HG02938 (cell line): Measurements from ENCODE around the gene SYNGAP1.
"Not testable (repeated sequence)": the region's sequence is repeated elsewhere in the genome, so short reads cannot be mapped to it uniquely, and the experiment has no call there.

Experiments
- ATAC-seq: cut with Tn5 transposase; IDR thresholded peaks from one replicate; pipeline ENCODE4 v1.9.1; 2021; ENCODE audit warnings: mild to moderate bottlenecking, moderate library complexity; ENCODE audit not compliant: unreplicated experiment

Gene SYNGAP1

GRCh38 chr6:33419580-33420490, at the start of gene SYNGAP1:
Gene SYNGAP1 (plus strand): TSS chr6:33420065. CDS start chr6:33420265, 200 bp downstream.
- no peak for ATAC-seq

GRCh38 chr6:33371901-33372300, 48.0 kb upstream of the SYNGAP1 start:
- not testable (repeated sequence) for ATAC-seq

- ATAC-seq, result no peak
Measured at GRCh38 chr6:33372526-33373123, 47.2 kb upstream of the SYNGAP1 start.

GRCh38 chr6:33373960-33374910, 45.6 kb upstream of the SYNGAP1 start:
- ATAC-seq, result no peak

DNA sequence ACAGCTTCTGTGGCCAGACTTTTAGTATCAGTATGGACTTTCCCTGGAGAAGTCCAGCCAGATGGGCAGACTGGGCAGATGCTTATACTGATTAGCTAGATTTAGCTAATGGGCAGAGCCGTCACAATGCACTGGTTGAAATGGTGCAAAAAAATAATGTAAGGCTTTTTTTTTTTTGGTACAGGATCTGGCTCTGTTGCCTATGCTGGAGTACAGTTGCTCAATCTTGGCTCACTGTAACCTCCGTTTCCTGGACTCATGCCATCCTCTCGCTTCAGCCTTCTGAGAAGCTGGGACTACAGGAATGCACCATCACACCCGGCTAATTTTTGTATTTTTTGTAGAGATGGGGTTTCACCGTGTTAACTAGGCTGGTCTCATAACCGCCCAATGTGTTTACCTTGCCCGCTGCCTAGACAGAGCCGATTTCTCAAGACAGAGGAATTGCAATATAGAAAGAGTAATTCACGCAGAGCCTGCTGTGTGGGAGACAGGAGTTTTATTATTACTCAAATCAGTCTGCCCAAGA, 44.7 kb upstream of the SYNGAP1 start:
- ATAC-seq, result no peak

GRCh38 chr6:33377171-33377570, 42.7 kb upstream of the SYNGAP1 start:
- no peak for ATAC-seq

GRCh38 chr6:33379184-33379583, 40.7 kb upstream of the SYNGAP1 start:
- ATAC-seq, result not testable (repeated sequence)

- ATAC-seq, result no peak
Measured at GRCh38 chr6:33380272-33380981, 39.4 kb upstream of the SYNGAP1 start.

- no peak for ATAC-seq
Measured at GRCh38 chr6:33383427-33384185, 36.3 kb upstream of the SYNGAP1 start.

GRCh38 chr6:33384581-33385020, 35.3 kb upstream of the SYNGAP1 start:
- ATAC-seq, result no peak

GRCh38 chr6:33390173-33390572, 29.7 kb upstream of the SYNGAP1 start:
- ATAC-seq, result no peak

DNA sequence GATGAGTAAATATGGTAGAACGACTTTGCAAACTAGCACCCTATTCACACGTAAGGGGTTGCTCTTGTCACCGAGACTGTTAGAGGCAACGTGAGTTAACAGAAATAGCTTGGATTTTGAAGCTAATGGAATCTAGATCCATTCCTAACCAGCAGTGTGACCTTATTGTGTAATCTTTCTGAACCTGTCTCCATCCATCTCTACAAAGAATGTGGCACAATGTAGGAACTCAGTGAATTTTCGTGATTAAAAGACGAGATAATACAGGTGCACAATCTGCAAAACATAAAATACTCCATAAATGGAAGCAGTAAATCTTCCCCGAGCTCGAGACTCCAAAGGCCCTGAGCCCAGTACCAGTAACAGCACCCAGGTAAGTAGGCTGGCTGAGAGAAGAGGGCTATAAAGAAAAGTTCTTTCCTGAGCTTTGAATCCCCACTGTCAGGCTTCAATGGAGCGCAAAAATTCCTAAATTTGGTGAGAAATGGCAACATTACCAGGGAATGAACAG, 29.0 kb upstream of the SYNGAP1 start:
- ATAC-seq, result no peak

GRCh38 chr6:33391278-33391921, 28.5 kb upstream of the SYNGAP1 start, which contains the start of gene KIFC1:
Gene KIFC1 (plus strand): TSS chr6:33391823. CDS start chr6:33391986, 163 bp downstream.
- peak; percentile 87 for ATAC-seq

- no peak for ATAC-seq
Measured at GRCh38 chr6:33391922-33392594, 27.8 kb upstream of the SYNGAP1 start.

DNA sequence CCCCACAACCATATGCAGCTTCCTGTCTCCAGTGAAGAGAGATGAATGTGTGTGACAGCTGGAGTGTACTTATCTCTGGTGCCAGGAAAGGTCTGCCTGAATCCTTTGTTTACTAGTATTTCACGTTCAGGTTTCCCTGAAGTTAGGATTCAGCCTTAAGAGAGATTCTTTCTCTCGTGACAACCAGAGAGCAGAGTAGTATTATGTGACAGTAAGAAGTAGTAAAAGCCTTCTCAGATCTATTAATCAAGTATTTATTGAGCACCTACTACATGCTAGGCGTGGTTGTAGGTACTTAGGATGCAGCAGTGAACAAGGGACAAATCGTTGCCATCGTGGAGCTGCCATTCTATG, 27.3 kb upstream of the SYNGAP1 start:
- ATAC-seq, result no peak

DNA sequence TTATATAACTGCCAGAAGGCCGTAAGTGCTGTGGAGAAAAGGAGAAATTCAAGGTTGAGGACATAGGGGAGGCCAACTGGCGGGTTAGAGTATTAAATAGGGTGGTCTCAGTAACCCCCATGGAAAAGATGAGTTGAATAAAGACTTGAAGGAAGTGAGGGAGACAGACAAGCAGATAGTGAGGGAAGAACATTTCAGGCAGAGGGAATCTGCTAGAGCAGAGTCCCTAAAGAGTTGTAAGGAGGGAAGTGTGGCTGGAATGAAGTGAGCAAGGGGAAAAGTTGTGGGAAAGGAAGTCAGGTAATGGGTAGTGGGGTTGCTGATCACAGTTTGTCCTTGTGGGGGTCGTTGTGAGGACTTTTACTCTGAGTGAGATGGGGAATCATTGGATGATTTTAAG, 26.9 kb upstream of the SYNGAP1 start:
- no peak for ATAC-seq

DNA sequence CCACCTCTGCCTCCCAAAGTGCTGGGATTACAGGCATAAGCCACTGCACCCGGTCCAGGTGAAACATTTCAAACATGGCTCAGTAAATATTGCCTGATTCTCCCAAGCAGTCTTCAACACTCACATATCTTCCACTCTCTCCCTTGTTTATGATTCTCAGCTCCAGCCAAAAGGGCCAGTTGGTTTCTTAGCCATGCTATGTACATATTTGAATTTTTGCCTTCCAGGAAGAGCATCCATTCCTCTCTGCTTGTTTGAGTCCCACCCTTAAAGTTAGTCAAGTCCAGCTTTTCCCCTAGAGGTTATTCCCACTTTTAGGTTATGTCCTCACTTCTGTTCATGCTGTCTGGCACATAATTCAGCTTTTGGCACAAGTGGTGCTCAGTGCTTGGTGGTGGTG, 22.3 kb upstream of the SYNGAP1 start:
- no peak for ATAC-seq

DNA sequence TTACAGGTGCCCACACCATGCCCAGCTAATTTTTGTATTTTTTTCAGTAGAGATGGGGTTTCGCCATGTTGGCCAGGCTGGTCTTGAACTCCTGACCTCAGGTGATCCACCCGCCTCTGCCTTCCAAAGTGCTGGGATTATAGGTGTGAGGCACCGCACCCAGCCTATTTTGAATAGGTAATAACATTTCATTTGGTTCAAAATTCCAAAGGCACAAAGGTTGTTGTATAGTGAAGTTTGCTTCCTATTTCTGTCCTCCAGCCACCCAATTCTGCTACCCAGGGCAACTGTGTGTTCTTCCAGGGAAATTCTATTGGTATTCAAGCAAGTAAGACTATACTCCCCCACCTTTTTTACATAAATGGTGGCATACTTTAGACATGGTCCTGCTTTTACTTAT, 21.3 kb upstream of the SYNGAP1 start:
- ATAC-seq, result not testable (repeated sequence)
